ENCODE results near the gene PLXND1.

GRCh38 chr3:129614927-129615363 lies 8.5 kb upstream of the PLXND1 start:
- no peak for TF ChIP-seq CTCF (IDR thresholded peaks at IDR 0.05)
- no peak for TF ChIP-seq POLR2A (IDR thresholded peaks at IDR 0.05)
